Neural cell (in vitro differentiated cells): ENCODE data around the gene ZMYM5. TPM values are rescaled to one million over a fixed set of nuclear protein-coding genes. Genes with fewer than 3 reads are reported as not detected.

Source experiments
- H2AFZ ChIP-seq: fragments of 200-600, 300-800 bp; sonication (generic), shearing (Covaris generic); 2 replicates; pipeline ENCODE4 v1.6.0; 2014; ENCODE audit warnings: low read depth, mild to moderate bottlenecking, antibody characterized with exemption, low read length, moderate library complexity
- H3F3A ChIP-seq: fragments of 200-600 bp; shearing (Covaris generic); 2 replicates; pipeline ENCODE4 v1.6.1; 2016; ENCODE audit warnings: mild to moderate bottlenecking, moderate library complexity, mixed read lengths, antibody characterized with exemption, low read length; ENCODE audit not compliant: insufficient read depth, poor library complexity, severe bottlenecking
- H3K27ac ChIP-seq: fragments of 200-600, 300-800 bp; sonication (generic), shearing (Covaris generic); 2 replicates; pipeline ENCODE4 v1.5.1; 2014; ENCODE audit warnings: mild to moderate bottlenecking, low read length, moderate library complexity
- H3K27me3 ChIP-seq: fragments of 300-800, 200-600 bp; sonication (generic), shearing (Covaris generic); 2 replicates; pipeline ENCODE4 v1.6.0; 2014; ENCODE audit warnings: mild to moderate bottlenecking, low read depth, low read length, moderate library complexity; ENCODE audit not compliant: insufficient read depth
- H3K36me3 ChIP-seq: fragments of 300-800, 200-600 bp; sonication (generic), shearing (Covaris generic); 2 replicates; pipeline ENCODE4 v1.5.1; 2014; ENCODE audit warnings: mild to moderate bottlenecking, antibody characterized with exemption, low read length, moderate library complexity; ENCODE audit not compliant: insufficient read depth
- H3K4me2 ChIP-seq: fragments of 300-800, 200-600 bp; sonication (generic), shearing (Covaris generic); 2 replicates; pipeline ENCODE4 v1.6.0; 2014; ENCODE audit warnings: mild to moderate bottlenecking, low read length
- H3K4me3 ChIP-seq: fragments of 300-800, 200-600 bp; sonication (generic), shearing (Covaris generic); 2 replicates; pipeline ENCODE4 v1.5.1; 2014; ENCODE audit warnings: mild to moderate bottlenecking, low read length, moderate library complexity
- H3K79me2 ChIP-seq: fragments of 200-600 bp; shearing (Covaris generic); replicated peaks from 2 replicates; pipeline ENCODE4 v1.6.0; 2014; ENCODE audit warnings: mild to moderate bottlenecking, low read length, moderate library complexity; ENCODE audit not compliant: insufficient read depth
- H3K9ac ChIP-seq: fragments of 300-800, 200-600 bp; sonication (generic), shearing (Covaris generic); 2 replicates; pipeline ENCODE4 v1.6.1; 2016; ENCODE audit warnings: mild to moderate bottlenecking, low read length, mixed read lengths
- H3K9me2 ChIP-seq: fragments of 200-600 bp; shearing (Covaris generic); 2 replicates; pipeline ENCODE4 v1.6.1; 2016; ENCODE audit warnings: mild to moderate bottlenecking, low read length, mixed read lengths; ENCODE audit not compliant: insufficient read depth
- H3K9me3 ChIP-seq: fragments of 200-600, 300-800 bp; sonication (generic), shearing (Covaris generic); 2 replicates; pipeline ENCODE4 v1.6.1; 2016; ENCODE audit warnings: mild to moderate bottlenecking, mixed run types, low read length, moderate library complexity, mixed read lengths
- H4K20me1 ChIP-seq: fragments of 200-600 bp; shearing (Covaris generic); 2 replicates; pipeline ENCODE4 v1.6.1; 2016; ENCODE audit warnings: mild to moderate bottlenecking, mixed run types; ENCODE audit not compliant: insufficient read depth
- EP300 ChIP-seq: fragments of 450-650 bp; conservative IDR thresholded peaks from 2 replicates; pipeline ENCODE4 v1.6.1; 2014; ENCODE audit warnings: antibody characterized with exemption, mild to moderate bottlenecking, moderate library complexity; ENCODE audit not compliant: poor library complexity, severe bottlenecking
- EZH2 ChIP-seq: fragments of 200-600, 300-800 bp; shearing (Covaris generic), sonication (generic); IDR thresholded peaks from 2 replicates; pipeline ENCODE4 v1.6.1; 2014; ENCODE audit warnings: antibody characterized with exemption, low read length, borderline replicate concordance, mild to moderate bottlenecking; ENCODE audit not compliant: insufficient read depth, poor library complexity, severe bottlenecking
- MXI1 ChIP-seq: fragments of 450-650 bp; conservative IDR thresholded peaks from 2 replicates; pipeline ENCODE4 v1.6.1; 2014; ENCODE audit warnings: antibody characterized with exemption, mild to moderate bottlenecking; ENCODE audit not compliant: poor library complexity, severe bottlenecking
- POLR2AphosphoS5 ChIP-seq: IDR thresholded peaks from 2 replicates; pipeline ENCODE4 v1.6.1; 2012
- RAD21 ChIP-seq: fragments of 450-650 bp; conservative IDR thresholded peaks from 2 replicates; pipeline ENCODE4 v1.6.1; 2014; ENCODE audit warnings: antibody characterized with exemption, mild to moderate bottlenecking, moderate library complexity
- SMC3 ChIP-seq: fragments of 450-650 bp; conservative IDR thresholded peaks from 2 replicates; pipeline ENCODE4 v1.6.1; 2014; ENCODE audit warnings: antibody characterized with exemption, mild to moderate bottlenecking, moderate library complexity; ENCODE audit not compliant: poor library complexity
- TAF1 ChIP-seq: IDR thresholded peaks from 2 replicates; pipeline ENCODE4 v1.6.1; 2012; ENCODE audit warnings: low read depth
- polyA plus RNA-seq: library from polyadenylated mRNA; depleted of rRNA; stranded (reverse); fragments of >200 nt; gene quantifications from 2 replicates; pipeline ENCODE4 v1.2.3, GENCODE V29; 2014
- TF ChIP-seq, protein P1 (sequence below): IDR thresholded peaks from 2 replicates; pipeline ENCODE4 v1.6.1; 2012; ENCODE audit warnings: borderline replicate concordance
- TF ChIP-seq, protein P2 (sequence below): fragments of 450-650 bp; IDR thresholded peaks from 2 replicates; pipeline ENCODE4 v1.5.1; 2014; ENCODE audit warnings: antibody characterized with exemption, mild to moderate bottlenecking, moderate library complexity; ENCODE audit not compliant: poor library complexity, severe bottlenecking

Gene ZMYM5
- polyA plus RNA-seq, 1 donor from 2014 or later = 26.1 TPM

DNA sequence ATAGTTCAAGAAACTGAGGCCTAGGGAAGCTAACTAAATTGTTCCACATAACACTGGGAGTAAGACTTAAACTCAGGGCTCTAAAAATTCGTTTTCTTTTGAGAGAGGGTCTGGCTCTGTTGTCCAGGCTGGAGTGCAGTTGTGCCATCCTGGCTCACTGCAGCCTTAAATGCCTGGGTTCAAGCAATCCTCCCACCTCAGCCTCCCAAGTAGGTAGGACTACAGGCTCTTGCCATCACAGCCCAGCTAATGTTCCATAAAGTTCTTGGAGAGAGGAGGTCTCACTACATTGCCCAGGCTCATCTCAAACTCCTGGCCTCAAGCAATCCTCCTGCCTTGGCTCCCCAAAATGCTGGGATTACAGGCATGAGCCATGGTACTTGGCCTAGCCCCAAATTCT, 10.7 kb downstream of the ZMYM5 start:
- no peaks in the 10 kb centered on the region for H3K9me2 ChIP-seq
- H2AFZ ChIP-seq = no peak overlapping the region

DNA sequence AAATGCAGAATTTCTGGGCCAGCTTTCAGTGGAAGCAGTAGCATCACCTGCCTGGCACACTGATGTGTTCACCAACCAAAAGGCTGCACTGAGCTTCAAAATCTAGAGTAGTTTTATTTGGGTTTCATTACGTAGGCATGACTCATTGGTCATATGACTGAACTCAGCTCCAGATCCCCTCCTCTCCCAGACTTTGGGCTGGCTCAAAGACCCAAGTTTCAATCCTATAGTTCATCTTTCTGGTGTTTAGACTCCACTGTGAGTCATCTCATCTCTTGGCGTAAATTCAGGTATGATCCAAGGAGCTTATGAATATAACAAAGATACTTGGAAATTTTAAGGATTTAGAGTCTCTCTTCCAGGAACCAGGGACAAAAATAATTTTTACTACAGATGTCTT, 17.7 kb downstream of the ZMYM5 start:
- Histone ChIP-seq H4K20me1 (no peaks in the 10 kb centered on the region), H3K27me3 (no peaks in the 10 kb centered on the region), H3K4me3 (no peak overlapping the region), H2AFZ (no peak overlapping the region), H3K9ac (no peak overlapping the region), H3K9me3 (no peaks in the 10 kb centered on the region), H3K27ac (no peak overlapping the region), H3K79me2 (peaks cover 20% of the 10 kb centered on the region), H3K36me3 (no peaks in the 10 kb centered on the region), H3K4me2 (no peak overlapping the region), H3F3A (no peaks in the 10 kb centered on the region), H3K9me2 (no peaks in the 10 kb centered on the region)
- TF ChIP-seq EZH2 (no peak), RAD21 (no peak), SMC3 (no peak), EP300 (no peak), MXI1 (no peak), TAF1 (no peak), POLR2AphosphoS5 (no peak)
- TF ChIP-seq, protein P1, sequence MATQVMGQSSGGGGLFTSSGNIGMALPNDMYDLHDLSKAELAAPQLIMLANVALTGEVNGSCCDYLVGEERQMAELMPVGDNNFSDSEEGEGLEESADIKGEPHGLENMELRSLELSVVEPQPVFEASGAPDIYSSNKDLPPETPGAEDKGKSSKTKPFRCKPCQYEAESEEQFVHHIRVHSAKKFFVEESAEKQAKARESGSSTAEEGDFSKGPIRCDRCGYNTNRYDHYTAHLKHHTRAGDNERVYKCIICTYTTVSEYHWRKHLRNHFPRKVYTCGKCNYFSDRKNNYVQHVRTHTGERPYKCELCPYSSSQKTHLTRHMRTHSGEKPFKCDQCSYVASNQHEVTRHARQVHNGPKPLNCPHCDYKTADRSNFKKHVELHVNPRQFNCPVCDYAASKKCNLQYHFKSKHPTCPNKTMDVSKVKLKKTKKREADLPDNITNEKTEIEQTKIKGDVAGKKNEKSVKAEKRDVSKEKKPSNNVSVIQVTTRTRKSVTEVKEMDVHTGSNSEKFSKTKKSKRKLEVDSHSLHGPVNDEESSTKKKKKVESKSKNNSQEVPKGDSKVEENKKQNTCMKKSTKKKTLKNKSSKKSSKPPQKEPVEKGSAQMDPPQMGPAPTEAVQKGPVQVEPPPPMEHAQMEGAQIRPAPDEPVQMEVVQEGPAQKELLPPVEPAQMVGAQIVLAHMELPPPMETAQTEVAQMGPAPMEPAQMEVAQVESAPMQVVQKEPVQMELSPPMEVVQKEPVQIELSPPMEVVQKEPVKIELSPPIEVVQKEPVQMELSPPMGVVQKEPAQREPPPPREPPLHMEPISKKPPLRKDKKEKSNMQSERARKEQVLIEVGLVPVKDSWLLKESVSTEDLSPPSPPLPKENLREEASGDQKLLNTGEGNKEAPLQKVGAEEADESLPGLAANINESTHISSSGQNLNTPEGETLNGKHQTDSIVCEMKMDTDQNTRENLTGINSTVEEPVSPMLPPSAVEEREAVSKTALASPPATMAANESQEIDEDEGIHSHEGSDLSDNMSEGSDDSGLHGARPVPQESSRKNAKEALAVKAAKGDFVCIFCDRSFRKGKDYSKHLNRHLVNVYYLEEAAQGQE = no peak
- TF ChIP-seq, protein P2, sequence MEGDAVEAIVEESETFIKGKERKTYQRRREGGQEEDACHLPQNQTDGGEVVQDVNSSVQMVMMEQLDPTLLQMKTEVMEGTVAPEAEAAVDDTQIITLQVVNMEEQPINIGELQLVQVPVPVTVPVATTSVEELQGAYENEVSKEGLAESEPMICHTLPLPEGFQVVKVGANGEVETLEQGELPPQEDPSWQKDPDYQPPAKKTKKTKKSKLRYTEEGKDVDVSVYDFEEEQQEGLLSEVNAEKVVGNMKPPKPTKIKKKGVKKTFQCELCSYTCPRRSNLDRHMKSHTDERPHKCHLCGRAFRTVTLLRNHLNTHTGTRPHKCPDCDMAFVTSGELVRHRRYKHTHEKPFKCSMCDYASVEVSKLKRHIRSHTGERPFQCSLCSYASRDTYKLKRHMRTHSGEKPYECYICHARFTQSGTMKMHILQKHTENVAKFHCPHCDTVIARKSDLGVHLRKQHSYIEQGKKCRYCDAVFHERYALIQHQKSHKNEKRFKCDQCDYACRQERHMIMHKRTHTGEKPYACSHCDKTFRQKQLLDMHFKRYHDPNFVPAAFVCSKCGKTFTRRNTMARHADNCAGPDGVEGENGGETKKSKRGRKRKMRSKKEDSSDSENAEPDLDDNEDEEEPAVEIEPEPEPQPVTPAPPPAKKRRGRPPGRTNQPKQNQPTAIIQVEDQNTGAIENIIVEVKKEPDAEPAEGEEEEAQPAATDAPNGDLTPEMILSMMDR = no peak

More for the DNA sequence above, 10.7 kb downstream of the ZMYM5 start:
- no peaks in the 10 kb centered on the region for H3K27me3 ChIP-seq
- no peak overlapping the region for H3K27ac ChIP-seq
- H3K4me2 ChIP-seq = no peak overlapping the region
- H3K36me3 ChIP-seq = no peaks in the 10 kb centered on the region
- H3K9ac ChIP-seq = no peak overlapping the region
- no peak overlapping the region for H3K4me3 ChIP-seq
- TF ChIP-seq POLR2AphosphoS5 = no peak
- TF ChIP-seq, protein P1 = no peak
- TF ChIP-seq, protein P2 = no peak
- TF ChIP-seq EP300 = no peak
- H3K79me2 ChIP-seq = peaks cover 22% of the 10 kb centered on the region
- H3K9me3 ChIP-seq = no peaks in the 10 kb centered on the region
- no peaks in the 10 kb centered on the region for H3F3A ChIP-seq
- H4K20me1 ChIP-seq = no peaks in the 10 kb centered on the region
